ENCODE data around the gene PTTG1IP.
"Not testable (repeated sequence)": the region's sequence is repeated elsewhere in the genome, so short reads cannot be mapped to it uniquely, and the experiment has no call there.

Gene PTTG1IP

GRCh38 chr21:44879238-44879637 lies 5.7 kb upstream of the PTTG1IP start:
- DNase-seq = not testable (repeated sequence)

GRCh38 chr21:44878053-44878982 lies 4.8 kb upstream of the PTTG1IP start:
- DNase-seq = no peak

GRCh38 chr21:44876849-44877575 lies 3.5 kb upstream of the PTTG1IP start:
- no peak for DNase-seq

GRCh38 chr21:44875316-44875700 lies 1.8 kb upstream of the PTTG1IP start:
- DNase-seq = no peak

- peak; percentile 42 for DNase-seq
These were observed 1.2 kb upstream of the PTTG1IP start for GRCh38 chr21:44874497-44875315.

GRCh38 chr21:44874240-44874496 lies 678 bp upstream of the PTTG1IP start:
- no peak for DNase-seq

- no peak for DNase-seq
These were observed 688 bp downstream of the PTTG1IP start for GRCh38 chr21:44872649-44873355.

- no peak for DNase-seq
These were observed 1.2 kb downstream of the PTTG1IP start for GRCh38 chr21:44872323-44872648.

GRCh38 chr21:44871576-44872269 lies 1.8 kb downstream of the PTTG1IP start:
- DNase-seq = peak; percentile 46

- no peak for DNase-seq
These were observed 2.6 kb downstream of the PTTG1IP start for GRCh38 chr21:44870748-44871495.

- no peak for DNase-seq
These were observed 3.4 kb downstream of the PTTG1IP start for GRCh38 chr21:44869781-44870747.

GRCh38 chr21:44868707-44869106 lies 4.8 kb downstream of the PTTG1IP start:
- peak; percentile 33 for DNase-seq

- peak; percentile 66 for DNase-seq
These were observed 5.3 kb downstream of the PTTG1IP start for GRCh38 chr21:44867999-44868700.

- DNase-seq = no peak
These were observed 6.0 kb downstream of the PTTG1IP start for GRCh38 chr21:44867464-44867863.

GRCh38 chr21:44866780-44867179 lies 6.7 kb downstream of the PTTG1IP start:
- DNase-seq = no peak

- DNase-seq = peak; percentile 48
These were observed 7.8 kb downstream of the PTTG1IP start for GRCh38 chr21:44865561-44866280.

- DNase-seq = no peak
These were observed 10.4 kb downstream of the PTTG1IP start for GRCh38 chr21:44862869-44863685.

GRCh38 chr21:44858791-44859190 lies 14.7 kb downstream of the PTTG1IP start:
- no peak for DNase-seq
